ENCODE measurements around the gene CNGA4.

The CNGA4 gene

DNA sequence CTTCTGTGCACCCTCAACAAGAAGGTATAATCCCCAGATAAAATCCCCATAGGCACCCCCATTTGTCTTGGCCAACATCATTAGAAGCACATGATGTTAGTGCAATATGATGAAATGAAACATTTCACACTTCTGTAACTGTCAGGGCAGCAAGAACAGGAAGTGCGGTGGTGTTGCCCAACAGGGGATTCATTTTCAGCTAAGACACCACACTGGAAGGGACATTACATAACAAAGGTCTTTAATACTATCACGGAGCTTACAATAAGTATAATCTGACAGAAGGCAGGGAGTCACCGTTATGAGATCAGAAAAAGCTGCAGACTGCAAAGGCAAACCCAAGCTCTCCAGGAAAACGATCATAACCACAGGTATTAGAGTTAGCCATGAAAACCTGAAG is 37.9 kb upstream of the CNGA4 start:
- Histone ChIP-seq H3K27me3 (ENCODE audit: insufficient read depth, low read length, poor library complexity, severe bottlenecking) (no peaks in the 10 kb centered on the region), H2AFZ (ENCODE audit: low read length) (no peak overlapping the region), H3K36me3 (ENCODE audit: insufficient read depth, low read length) (no peaks in the 10 kb centered on the region), H3K4me3 (ENCODE audit: low read length, poor library complexity, severe bottlenecking) (no peak overlapping the region), H4K20me1 (ENCODE audit: insufficient read depth, low read length, poor library complexity, severe bottlenecking) (no peaks in the 10 kb centered on the region), H3K4me2 (ENCODE audit: low read depth, low read length, poor library complexity, severe bottlenecking) (no peak overlapping the region), H3K79me2 (ENCODE audit: insufficient read depth, low read length) (no peaks in the 10 kb centered on the region), H3F3A (ENCODE audit: low read depth) (no peaks in the 10 kb centered on the region), H3K9ac (ENCODE audit: low read depth, low read length, poor library complexity, severe bottlenecking) (no peak overlapping the region), H3K9me3 (ENCODE audit: insufficient read depth, low read depth, low read length) (no peaks in the 10 kb centered on the region), H3K4me1 (ENCODE audit: insufficient read depth, low read length, poor library complexity, severe bottlenecking) (peaks cover 13% of the 10 kb centered on the region), H3K9me2 (replicated peaks; ENCODE audit: low read depth, low read length) (no peaks in the 10 kb centered on the region)
- TF ChIP-seq, protein P1, sequence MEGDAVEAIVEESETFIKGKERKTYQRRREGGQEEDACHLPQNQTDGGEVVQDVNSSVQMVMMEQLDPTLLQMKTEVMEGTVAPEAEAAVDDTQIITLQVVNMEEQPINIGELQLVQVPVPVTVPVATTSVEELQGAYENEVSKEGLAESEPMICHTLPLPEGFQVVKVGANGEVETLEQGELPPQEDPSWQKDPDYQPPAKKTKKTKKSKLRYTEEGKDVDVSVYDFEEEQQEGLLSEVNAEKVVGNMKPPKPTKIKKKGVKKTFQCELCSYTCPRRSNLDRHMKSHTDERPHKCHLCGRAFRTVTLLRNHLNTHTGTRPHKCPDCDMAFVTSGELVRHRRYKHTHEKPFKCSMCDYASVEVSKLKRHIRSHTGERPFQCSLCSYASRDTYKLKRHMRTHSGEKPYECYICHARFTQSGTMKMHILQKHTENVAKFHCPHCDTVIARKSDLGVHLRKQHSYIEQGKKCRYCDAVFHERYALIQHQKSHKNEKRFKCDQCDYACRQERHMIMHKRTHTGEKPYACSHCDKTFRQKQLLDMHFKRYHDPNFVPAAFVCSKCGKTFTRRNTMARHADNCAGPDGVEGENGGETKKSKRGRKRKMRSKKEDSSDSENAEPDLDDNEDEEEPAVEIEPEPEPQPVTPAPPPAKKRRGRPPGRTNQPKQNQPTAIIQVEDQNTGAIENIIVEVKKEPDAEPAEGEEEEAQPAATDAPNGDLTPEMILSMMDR (conservative IDR thresholded peaks at IDR 0.05; ENCODE audit: low read length) = no peak
- no peak for TF ChIP-seq EZH2phosphoT487 (IDR thresholded peaks at IDR 0.05; ENCODE audit: borderline replicate concordance)

DNA sequence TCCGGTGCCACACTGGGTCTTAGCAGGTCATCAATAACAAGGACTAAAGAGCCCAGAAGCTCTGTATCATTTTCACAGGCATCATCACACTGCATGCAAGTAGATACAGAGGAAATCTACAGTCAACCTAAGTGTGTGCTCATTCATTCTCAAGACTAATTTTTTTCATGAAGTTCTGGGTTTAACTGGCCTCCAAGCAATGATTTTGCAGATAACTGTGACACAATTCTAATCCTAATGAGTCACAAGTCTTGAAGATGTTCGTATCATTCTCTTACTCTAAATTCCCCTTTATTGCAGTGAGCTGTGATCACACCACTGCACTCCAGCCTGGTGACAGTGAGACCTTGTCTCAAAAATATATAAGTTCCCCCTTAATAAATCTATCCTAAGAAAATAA is 37.4 kb upstream of the CNGA4 start:
- no peak for TF ChIP-seq EZH2phosphoT487 (IDR thresholded peaks at IDR 0.05; ENCODE audit: borderline replicate concordance)
- TF ChIP-seq, protein P1 (conservative IDR thresholded peaks at IDR 0.05; ENCODE audit: low read length) = no peak
- Histone ChIP-seq H3K9me2 (replicated peaks; ENCODE audit: low read depth, low read length) (no peaks in the 10 kb centered on the region), H3K9me3 (ENCODE audit: insufficient read depth, low read depth, low read length) (no peaks in the 10 kb centered on the region), H3K36me3 (ENCODE audit: insufficient read depth, low read length) (no peaks in the 10 kb centered on the region), H3K27me3 (ENCODE audit: insufficient read depth, low read length, poor library complexity, severe bottlenecking) (no peaks in the 10 kb centered on the region), H3K4me1 (ENCODE audit: insufficient read depth, low read length, poor library complexity, severe bottlenecking) (peaks cover 9% of the 10 kb centered on the region), H3F3A (ENCODE audit: low read depth) (no peaks in the 10 kb centered on the region), H3K79me2 (ENCODE audit: insufficient read depth, low read length) (no peaks in the 10 kb centered on the region), H3K4me3 (ENCODE audit: low read length, poor library complexity, severe bottlenecking) (no peak overlapping the region), H4K20me1 (ENCODE audit: insufficient read depth, low read length, poor library complexity, severe bottlenecking) (no peaks in the 10 kb centered on the region), H3K9ac (ENCODE audit: low read depth, low read length, poor library complexity, severe bottlenecking) (no peak overlapping the region), H2AFZ (ENCODE audit: low read length) (no peak overlapping the region), H3K4me2 (ENCODE audit: low read depth, low read length, poor library complexity, severe bottlenecking) (no peak overlapping the region)

DNA sequence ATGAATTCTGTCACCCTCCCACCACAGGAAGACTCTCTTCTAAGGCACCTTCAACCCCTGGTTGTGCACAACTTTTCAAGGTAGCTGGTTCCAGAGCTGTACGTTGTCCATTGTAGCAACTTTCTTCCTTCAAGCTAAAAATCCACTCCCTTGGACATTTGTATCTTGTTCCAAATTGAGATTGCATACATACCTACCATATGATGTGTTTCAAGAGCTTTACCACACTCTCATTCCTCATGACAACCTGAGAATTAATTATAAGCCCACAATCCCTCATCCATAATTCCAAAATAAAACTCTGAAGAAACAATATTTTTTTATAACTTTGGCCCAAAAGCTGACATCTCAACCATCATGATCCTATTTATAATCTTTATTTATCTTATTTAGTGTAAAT is 36.8 kb upstream of the CNGA4 start:
- peaks cover 5% of the 10 kb centered on the region for H3K4me1 ChIP-seq (ENCODE audit: insufficient read depth, low read length, poor library complexity, severe bottlenecking)
- H3K4me3 ChIP-seq (ENCODE audit: low read length, poor library complexity, severe bottlenecking) = no peak overlapping the region
- no peak for TF ChIP-seq EZH2phosphoT487 (IDR thresholded peaks at IDR 0.05; ENCODE audit: borderline replicate concordance)
- TF ChIP-seq, protein P1 (conservative IDR thresholded peaks at IDR 0.05; ENCODE audit: low read length) = no peak
- H3K4me2 ChIP-seq (ENCODE audit: low read depth, low read length, poor library complexity, severe bottlenecking) = no peak overlapping the region
- no peaks in the 10 kb centered on the region for H4K20me1 ChIP-seq (ENCODE audit: insufficient read depth, low read length, poor library complexity, severe bottlenecking)
- no peak overlapping the region for H2AFZ ChIP-seq (ENCODE audit: low read length)
- no peaks in the 10 kb centered on the region for H3K9me2 ChIP-seq (replicated peaks; ENCODE audit: low read depth, low read length)
- H3F3A ChIP-seq (ENCODE audit: low read depth) = no peaks in the 10 kb centered on the region
- H3K36me3 ChIP-seq (ENCODE audit: insufficient read depth, low read length) = no peaks in the 10 kb centered on the region
- no peaks in the 10 kb centered on the region for H3K27me3 ChIP-seq (ENCODE audit: insufficient read depth, low read length, poor library complexity, severe bottlenecking)
- no peak overlapping the region for H3K9ac ChIP-seq (ENCODE audit: low read depth, low read length, poor library complexity, severe bottlenecking)
- no peaks in the 10 kb centered on the region for H3K9me3 ChIP-seq (ENCODE audit: insufficient read depth, low read depth, low read length)
- H3K79me2 ChIP-seq (ENCODE audit: insufficient read depth, low read length) = no peaks in the 10 kb centered on the region
